Peyer's patch (tissue), 4 donors: ENCODE measurements around the gene DACT2.

Experiments
- CTCF ChIP-seq, 6 experiments: fragments of 450-650 bp in 4 of 6; fragments of 200-600 bp in 2 of 6; sonication (generic) in 1 of 6; IDR thresholded peaks; one replicate each; pipeline ENCODE4 v1.5.1; 2017 to 2019; ENCODE audit warnings: antibody characterized with exemption in 6 of 6, mild to moderate bottlenecking in 3 of 6, moderate library complexity in 1 of 6
- POLR2A ChIP-seq, 2 donors: fragments of 450-650 bp; IDR thresholded peaks; one replicate each; pipeline ENCODE4 v1.5.1; 2017; ENCODE audit warnings: antibody characterized with exemption in 2 of 2, mild to moderate bottlenecking in 2 of 2, moderate library complexity in 2 of 2

DNA sequence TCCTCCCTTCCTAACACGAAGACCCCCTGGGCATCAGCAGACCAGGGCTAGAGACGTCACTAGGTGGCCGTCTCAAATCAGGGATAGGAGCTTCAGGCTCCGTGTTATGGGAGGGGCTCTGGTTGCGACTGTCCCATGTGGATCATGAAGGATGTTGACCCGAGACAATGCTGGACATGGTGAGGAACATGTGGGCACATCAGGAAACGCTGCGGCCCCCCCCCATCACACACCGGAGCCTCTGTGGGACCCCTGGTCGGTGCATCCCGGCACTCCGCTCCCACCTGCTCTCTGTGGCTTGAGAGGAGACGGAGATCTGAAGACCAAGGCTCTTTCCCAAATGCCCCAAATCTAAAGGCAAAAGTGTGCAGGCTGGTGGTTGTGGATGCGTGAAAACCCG is 54.2 kb downstream of the DACT2 start:
- TF ChIP-seq POLR2A (IDR thresholded peaks at IDR 0.05): no peak
- no peak for TF ChIP-seq CTCF (IDR thresholded peaks at IDR 0.05)
